Tibial nerve (tissue), 4 donors: ENCODE data around the gene ADAD2. TPM values are rescaled to one million over a fixed set of nuclear protein-coding genes. Genes with fewer than 3 reads are reported as not detected.
"Not testable (repeated sequence)": the region's sequence is repeated elsewhere in the genome, so short reads cannot be mapped to it uniquely, and the experiment has no call there.

ENCODE experiments used
- DNase-seq, 2 donors: peaks; one replicate each; pipeline ENCODE4 v3.0.0-alpha.2; 2019; ENCODE audit warnings: low spot score in 2 of 2
- H3K27ac ChIP-seq, 4 donors: fragments of 200-600 bp; sonication (generic) in 3 of 4; one replicate each; pipeline ENCODE4 v1.5.1; 2017 to 2019; ENCODE audit warnings: mild to moderate bottlenecking in 1 of 4
- H3K27me3 ChIP-seq, 2 donors: fragments of 200-600 bp; sonication (generic) in 1 of 2; one replicate each; pipeline versions ENCODE4 v1.5.1 to v1.6.0; 2017 to 2019
- H3K36me3 ChIP-seq, 3 donors: fragments of 200-600 bp; sonication (generic); one replicate each; pipeline ENCODE4 v1.5.1; 2018 to 2019
- H3K4me1 ChIP-seq, 4 donors: fragments of 200-600 bp; sonication (generic) in 3 of 4; one replicate each; pipeline ENCODE4 v1.5.1; 2017 to 2019
- H3K4me3 ChIP-seq, 4 donors: fragments of 200-600 bp; sonication (generic) in 3 of 4; one replicate each; pipeline ENCODE4 v1.5.1; 2017 to 2019; ENCODE audit warnings: mild to moderate bottlenecking in 1 of 4, moderate library complexity in 1 of 4
- H3K9me3 ChIP-seq, 4 donors: fragments of 200-600 bp; sonication (generic) in 3 of 4; one replicate each; pipeline ENCODE4 v1.5.1; 2017 to 2019
- EP300 ChIP-seq, 2 donors: sonication (generic); formaldehyde crosslinking; IDR thresholded peaks; one replicate each; pipeline ENCODE4 v1.6.1; 2017; ENCODE audit warnings: antibody characterized with exemption in 2 of 2, mild to moderate bottlenecking in 1 of 2
- POLR2A ChIP-seq, 2 donors: fragments of 450-650 bp; IDR thresholded peaks; one replicate each; pipeline ENCODE4 v1.6.1; 2017; ENCODE audit warnings: antibody characterized with exemption in 2 of 2, mild to moderate bottlenecking in 2 of 2, moderate library complexity in 2 of 2
- WGBS, 2 donors: methylation state at CpG; one replicate each; pipeline ENCODE4 v1.1.5; 2018; 5-methylcytosine and 5-hydroxymethylcytosine counted together
- total RNA-seq, 4 donors: library from RNA; depleted of rRNA; stranded (reverse); fragments of >200 nt; gene quantifications; one replicate each; pipeline ENCODE4 v1.1.0, GENCODE V29; 2016
- TF ChIP-seq, protein P1 (sequence below), 5 experiments: fragments of 200-600 bp in 3 of 5; fragments of 450-650 bp in 2 of 5; sonication (generic) in 3 of 5; IDR thresholded peaks; one replicate each; pipeline ENCODE4 v1.5.1; 2016 to 2019; ENCODE audit warnings: antibody characterized with exemption in 5 of 5, mild to moderate bottlenecking in 3 of 5, moderate library complexity in 2 of 5

The ADAD2 gene
- total RNA-seq, 4 donors from 2014 or later = 1.2 TPM; not detected in 3

DNA sequence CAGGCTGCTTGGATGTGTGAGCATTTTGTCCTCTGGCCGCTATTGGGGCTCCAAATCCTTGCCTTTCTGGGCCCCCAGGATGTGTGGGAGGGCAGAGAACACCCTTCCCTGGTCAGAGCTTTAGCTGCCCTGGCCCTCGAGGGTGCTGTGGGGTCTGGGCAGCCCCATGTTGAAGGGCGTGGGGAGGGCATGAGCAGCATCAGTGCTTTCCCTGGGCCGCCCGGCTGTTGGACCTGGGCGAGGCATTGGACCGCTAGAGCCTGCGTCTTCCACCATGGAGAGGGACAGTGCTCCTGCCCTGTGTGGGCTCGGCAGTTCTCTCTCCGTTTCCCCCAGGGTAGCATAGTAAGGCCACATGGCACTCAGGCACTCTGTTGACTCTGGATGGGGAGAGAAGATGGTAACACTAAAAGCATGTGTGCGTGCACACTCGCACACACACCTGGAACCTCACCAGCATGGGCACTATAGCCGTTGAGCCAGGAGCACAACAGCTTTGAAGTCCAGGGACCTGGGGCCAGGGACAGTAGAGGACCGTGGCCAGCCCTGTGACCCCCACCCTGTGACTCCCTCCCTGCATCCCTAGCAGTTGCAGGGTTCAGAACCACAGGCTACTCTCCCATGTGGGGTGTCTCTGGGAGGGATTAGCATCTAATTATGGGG, 6.6 kb downstream of the ADAD2 start:
- TF ChIP-seq POLR2A (IDR thresholded peaks at IDR 0.05) (no peak), EP300 (IDR thresholded peaks at IDR 0.05) (no peak)
- TF ChIP-seq, protein P1, sequence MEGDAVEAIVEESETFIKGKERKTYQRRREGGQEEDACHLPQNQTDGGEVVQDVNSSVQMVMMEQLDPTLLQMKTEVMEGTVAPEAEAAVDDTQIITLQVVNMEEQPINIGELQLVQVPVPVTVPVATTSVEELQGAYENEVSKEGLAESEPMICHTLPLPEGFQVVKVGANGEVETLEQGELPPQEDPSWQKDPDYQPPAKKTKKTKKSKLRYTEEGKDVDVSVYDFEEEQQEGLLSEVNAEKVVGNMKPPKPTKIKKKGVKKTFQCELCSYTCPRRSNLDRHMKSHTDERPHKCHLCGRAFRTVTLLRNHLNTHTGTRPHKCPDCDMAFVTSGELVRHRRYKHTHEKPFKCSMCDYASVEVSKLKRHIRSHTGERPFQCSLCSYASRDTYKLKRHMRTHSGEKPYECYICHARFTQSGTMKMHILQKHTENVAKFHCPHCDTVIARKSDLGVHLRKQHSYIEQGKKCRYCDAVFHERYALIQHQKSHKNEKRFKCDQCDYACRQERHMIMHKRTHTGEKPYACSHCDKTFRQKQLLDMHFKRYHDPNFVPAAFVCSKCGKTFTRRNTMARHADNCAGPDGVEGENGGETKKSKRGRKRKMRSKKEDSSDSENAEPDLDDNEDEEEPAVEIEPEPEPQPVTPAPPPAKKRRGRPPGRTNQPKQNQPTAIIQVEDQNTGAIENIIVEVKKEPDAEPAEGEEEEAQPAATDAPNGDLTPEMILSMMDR (IDR thresholded peaks at IDR 0.05) = no peak

DNA sequence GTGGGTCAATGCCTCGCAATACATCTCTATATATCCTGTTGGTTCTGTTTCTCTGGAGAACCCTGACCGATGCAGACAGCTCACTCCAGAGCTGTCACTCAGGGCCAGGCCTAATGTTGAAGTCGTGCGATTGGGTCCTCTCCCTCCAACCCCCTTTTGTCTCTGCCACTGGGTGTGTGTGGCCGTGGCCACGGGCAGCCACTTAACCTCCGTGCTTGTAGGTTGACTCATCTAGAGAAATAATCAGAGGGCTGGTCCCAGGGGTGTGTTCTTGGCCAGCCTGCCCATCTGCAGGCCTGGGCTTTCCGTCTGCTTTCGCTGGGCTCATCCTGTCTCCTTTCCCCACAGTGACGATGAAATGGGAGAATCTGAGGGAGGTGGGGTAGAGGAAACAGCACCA, 7.4 kb downstream of the ADAD2 start:
- DNase-seq = peak; percentile 52 to 54
- TF ChIP-seq, protein P1 (IDR thresholded peaks at IDR 0.05) = no peak
- TF ChIP-seq POLR2A (IDR thresholded peaks at IDR 0.05) (no peak), EP300 (IDR thresholded peaks at IDR 0.05) (no peak)
- peaks cover 0 to 10% of the 10 kb centered on the region in 2 donors for H3K27me3 ChIP-seq
- H3K9me3 ChIP-seq = no peaks in the 10 kb centered on the region
- peaks cover 0 to 11% (median 0%) of the 10 kb centered on the region in 4 donors for H3K4me1 ChIP-seq
- 60 to 65% methylated on average over 10 of the region's 10 CpGs for WGBS, 2 donors
- no peak overlapping the region for H3K27ac ChIP-seq
- no peak overlapping the region for H3K4me3 ChIP-seq
- H3K36me3 ChIP-seq = no peaks in the 10 kb centered on the region

More for the DNA sequence above, 6.6 kb downstream of the ADAD2 start:
- 82 to 94% methylated on average over 8 to 14 of the region's 14 CpGs for WGBS, 2 donors
- Histone ChIP-seq H3K27ac (no peak overlapping the region), H3K9me3 (no peaks in the 10 kb centered on the region), H3K4me1 (peaks cover 0 to 11% (median 0%) of the 10 kb centered on the region in 4 donors), H3K4me3 (no peak overlapping the region), H3K27me3 (peaks cover 0 to 10% of the 10 kb centered on the region in 2 donors), H3K36me3 (no peaks in the 10 kb centered on the region)
- DNase-seq = no peak

DNA sequence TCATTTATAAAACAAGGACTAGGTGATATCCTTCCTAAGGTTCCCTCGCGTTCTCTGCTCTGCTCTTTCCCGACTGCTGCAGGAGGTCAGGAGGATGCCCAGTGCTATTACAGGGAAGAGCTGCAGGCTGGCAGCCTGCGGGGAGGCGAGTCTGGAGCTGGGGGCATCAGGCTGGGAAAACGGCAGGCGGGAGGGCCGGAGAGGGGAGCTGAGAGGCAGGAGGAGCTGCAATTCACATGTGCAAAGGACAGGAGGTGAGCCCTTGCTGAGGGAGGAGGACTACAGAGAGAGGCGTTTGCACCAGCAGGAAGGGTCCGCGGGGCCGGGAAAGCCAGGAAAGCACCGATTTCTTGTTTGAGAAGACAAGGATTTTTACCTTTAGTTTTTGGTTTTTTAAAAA, 8.1 kb downstream of the ADAD2 start:
- no peaks in the 10 kb centered on the region for H3K36me3 ChIP-seq
- H3K4me1 ChIP-seq = peaks cover 0 to 11% (median 0%) of the 10 kb centered on the region in 4 donors
- 51 to 60% methylated on average over 13 of the region's 13 CpGs for WGBS, 2 donors
- H3K9me3 ChIP-seq = no peaks in the 10 kb centered on the region
- no peak for DNase-seq
- H3K4me3 ChIP-seq = no peak overlapping the region
- H3K27ac ChIP-seq = peak overlapping the region in 2 of 4 donors; percentile 36 to 51
- H3K27me3 ChIP-seq = peaks cover 0 to 10% of the 10 kb centered on the region in 2 donors
- TF ChIP-seq EP300 (IDR thresholded peaks at IDR 0.05) (no peak), POLR2A (IDR thresholded peaks at IDR 0.05) (no peak)
- TF ChIP-seq, protein P1 (IDR thresholded peaks at IDR 0.05) = no peak

DNA sequence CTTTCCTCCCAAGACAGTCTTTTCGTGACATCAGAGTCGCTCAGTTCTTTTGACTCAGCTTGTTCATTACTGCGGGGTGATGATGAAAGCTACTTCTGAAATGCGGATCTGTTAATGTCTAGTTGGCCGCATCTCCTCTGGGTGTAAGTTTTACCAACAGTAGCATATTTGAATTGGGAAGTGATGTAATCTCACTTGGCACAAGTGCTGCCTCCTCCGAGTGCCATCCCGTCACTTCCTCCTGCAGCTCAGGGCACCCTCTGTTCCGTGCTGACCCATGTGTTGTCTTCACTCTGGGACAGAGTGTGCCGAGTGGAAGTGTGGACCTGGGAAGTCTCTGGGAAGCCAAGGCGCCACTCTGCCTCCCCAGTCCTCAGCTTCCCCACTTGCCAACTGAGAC, 8.9 kb downstream of the ADAD2 start:
- Histone ChIP-seq H3K9me3 (no peaks in the 10 kb centered on the region), H3K4me1 (peaks cover 0 to 11% (median 0%) of the 10 kb centered on the region in 4 donors), H3K36me3 (no peaks in the 10 kb centered on the region), H3K4me3 (no peak overlapping the region), H3K27ac (peak overlapping the region in 2 of 4 donors; percentile 36 to 51), H3K27me3 (peaks cover 0 to 8% of the 10 kb centered on the region in 2 donors)
- peak in 1 of 2 donors; percentile 29 for DNase-seq
- TF ChIP-seq POLR2A (IDR thresholded peaks at IDR 0.05) = no peak
- peak in 1 of 2 donors; percentile 83 for TF ChIP-seq EP300 (IDR thresholded peaks at IDR 0.05)
- TF ChIP-seq, protein P1 (IDR thresholded peaks at IDR 0.05) = no peak
- 59 to 70% methylated on average over 10 of the region's 10 CpGs for WGBS, 2 donors

DNA sequence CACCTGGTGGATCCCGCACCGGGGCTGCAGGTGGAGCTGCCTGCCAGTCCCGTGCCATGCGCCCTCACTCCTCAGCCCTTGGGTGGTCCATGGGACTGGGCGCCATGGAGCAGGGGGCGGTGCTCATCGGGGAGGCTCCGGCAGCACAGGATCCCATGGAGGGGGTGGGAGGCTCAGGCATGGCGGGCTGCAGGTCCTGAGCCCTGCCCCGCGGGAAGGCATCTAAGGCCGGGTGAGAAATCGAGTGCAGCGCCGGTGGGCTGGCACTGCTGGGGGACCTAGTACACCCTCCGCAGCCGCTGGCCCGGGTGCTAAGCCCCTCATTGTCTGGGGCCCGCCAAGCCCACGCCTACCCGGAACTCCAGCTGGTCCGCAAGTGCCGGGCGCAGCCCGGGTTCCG, 13.6 kb downstream of the ADAD2 start:
- H3K9me3 ChIP-seq, H3K4me3 ChIP-seq, H3K36me3 ChIP-seq, DNase-seq, H3K4me1 ChIP-seq, H3K27ac ChIP-seq, H3K27me3 ChIP-seq: not testable (repeated sequence)
- 92 to 97% methylated on average over 5 to 20 of the region's 26 CpGs for WGBS, 2 donors

DNA sequence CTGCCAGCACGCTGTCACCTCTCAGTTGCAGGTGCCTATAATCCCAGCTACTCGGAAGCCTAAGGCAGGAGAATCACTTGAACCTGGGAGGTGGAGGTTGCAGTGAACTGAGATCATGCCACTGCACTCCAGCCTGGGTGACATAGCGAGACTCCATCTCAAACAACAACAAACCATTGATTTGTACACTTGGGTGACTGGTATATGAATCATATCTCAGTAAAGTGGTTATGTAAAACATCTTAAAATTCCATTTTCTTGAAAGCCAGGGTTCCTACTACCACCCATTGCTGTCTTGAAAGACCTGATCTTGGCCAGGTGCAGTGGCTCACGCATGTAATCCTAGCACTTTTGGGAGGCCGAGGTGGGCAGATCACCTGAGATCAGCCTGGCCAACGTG, 14.2 kb downstream of the ADAD2 start:
- H3K9me3 ChIP-seq, H3K27me3 ChIP-seq, H3K4me1 ChIP-seq, H3K4me3 ChIP-seq, H3K36me3 ChIP-seq, H3K27ac ChIP-seq, DNase-seq: not testable (repeated sequence)
- 87 to 88% methylated on average over 6 of the region's 6 CpGs for WGBS, 2 donors
